Stimulated activated CD4-positive, alpha-beta T cell treated with anti-CD3 and anti-CD28 coated beads, Interleukin-2, amount 100 ng/mL, for 48 hours (primary cell): Measurements from ENCODE around the gene MICAL2.

Source experiments
- DNase-seq, 2 donors: peaks; one replicate each; pipeline ENCODE4 v3.0.0-alpha.2; 2020

MICAL2 gene

GRCh38 chr11:12120031-12121008, 9.9 kb downstream of the MICAL2 start:
- DNase-seq, result no peak

DNA sequence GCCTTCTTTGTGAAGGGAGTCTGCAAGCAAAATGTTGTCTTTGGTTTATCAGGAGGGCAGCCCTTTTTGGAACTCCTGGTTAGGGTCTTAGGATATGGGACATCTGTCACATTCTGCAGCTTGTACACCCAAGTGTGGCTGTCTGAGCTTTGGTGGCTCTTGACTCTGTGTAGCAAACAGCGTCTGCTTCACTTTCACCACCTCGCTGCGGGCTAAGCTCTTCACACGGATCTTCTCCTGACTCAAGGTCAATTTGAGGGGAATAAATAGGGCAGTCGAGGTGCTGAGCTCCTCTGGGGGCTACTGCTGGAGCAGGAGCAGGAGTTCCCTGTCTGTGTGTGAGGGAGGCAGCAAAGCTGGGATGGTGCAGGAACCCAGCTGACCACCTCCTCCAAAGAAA, 10.6 kb downstream of the MICAL2 start:
- DNase-seq, result no peak

GRCh38 chr11:12121517-12121916, 11.1 kb downstream of the MICAL2 start:
- DNase-seq, result no peak

DNA sequence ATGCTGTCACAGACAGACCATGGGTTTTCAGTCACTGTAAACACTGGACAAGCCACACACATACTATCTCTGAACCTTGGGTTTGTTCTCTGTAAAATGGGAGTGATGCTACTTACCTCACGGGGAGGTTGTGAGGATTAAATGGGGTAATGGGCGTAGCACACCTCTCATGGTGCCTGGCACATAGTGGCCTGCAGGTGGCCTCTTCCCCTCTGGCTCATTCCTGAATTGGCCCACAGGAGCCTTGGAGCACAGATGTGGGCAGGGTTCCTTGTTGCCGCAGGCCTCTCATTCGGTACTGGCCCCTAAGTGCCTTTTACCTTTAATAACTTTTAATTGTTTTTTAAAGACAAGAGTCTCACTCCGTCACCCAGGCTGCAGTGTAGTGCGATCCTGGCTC, 11.7 kb downstream of the MICAL2 start:
- no peak for DNase-seq

DNA sequence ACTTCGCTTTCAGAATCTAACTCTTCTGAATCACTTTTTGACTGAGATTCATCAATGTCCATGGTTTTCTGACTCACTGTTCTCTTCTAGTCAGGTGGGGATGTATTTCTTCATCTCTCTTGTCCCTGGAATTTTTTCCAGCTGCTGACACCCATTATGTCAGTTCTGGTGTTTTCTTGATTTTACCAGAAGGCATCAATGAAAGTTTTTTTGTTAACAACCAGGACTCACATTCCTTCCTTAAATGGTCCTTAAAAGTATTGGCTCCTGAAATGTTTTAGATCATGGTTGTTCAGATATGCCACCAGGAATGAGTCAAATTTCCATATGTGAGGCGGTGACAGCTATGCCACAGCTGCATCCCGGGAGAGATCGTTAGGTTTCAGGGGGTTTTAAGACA, 12.9 kb downstream of the MICAL2 start:
- DNase-seq, result no peak

DNA sequence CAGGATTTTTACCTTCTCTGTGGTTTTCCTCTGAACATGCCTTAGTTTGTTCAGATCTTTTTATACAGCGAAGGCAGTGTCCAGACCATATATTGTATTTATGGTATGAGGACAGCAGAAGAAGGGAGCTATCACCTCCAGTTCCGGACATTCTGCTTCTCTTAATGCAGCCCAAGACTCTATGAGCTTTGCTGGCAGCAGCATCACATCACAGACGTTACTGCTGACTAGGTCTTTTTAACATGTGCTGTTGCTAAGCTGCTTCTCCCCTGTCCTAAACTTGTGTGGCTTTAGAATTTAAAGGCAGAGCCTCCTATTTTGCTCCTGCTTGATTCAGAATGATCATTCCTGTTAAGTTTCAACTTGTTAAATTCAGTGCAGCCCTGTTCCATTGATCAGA, 13.4 kb downstream of the MICAL2 start:
- DNase-seq, result no peak

- DNase-seq, result no peak
These were observed 13.9 kb downstream of the MICAL2 start for GRCh38 chr11:12124306-12124705.

GRCh38 chr11:12125609-12126149, 15.3 kb downstream of the MICAL2 start:
- no peak for DNase-seq

- no peak for DNase-seq
These were observed 16.1 kb downstream of the MICAL2 start for GRCh38 chr11:12126344-12127019.

GRCh38 chr11:12127206-12127898, 17.0 kb downstream of the MICAL2 start:
- DNase-seq, result no peak

- no peak for DNase-seq
These were observed 17.9 kb downstream of the MICAL2 start for GRCh38 chr11:12128301-12128751.

- DNase-seq, result no peak
These were observed 18.8 kb downstream of the MICAL2 start for GRCh38 chr11:12129227-12129626.

DNA sequence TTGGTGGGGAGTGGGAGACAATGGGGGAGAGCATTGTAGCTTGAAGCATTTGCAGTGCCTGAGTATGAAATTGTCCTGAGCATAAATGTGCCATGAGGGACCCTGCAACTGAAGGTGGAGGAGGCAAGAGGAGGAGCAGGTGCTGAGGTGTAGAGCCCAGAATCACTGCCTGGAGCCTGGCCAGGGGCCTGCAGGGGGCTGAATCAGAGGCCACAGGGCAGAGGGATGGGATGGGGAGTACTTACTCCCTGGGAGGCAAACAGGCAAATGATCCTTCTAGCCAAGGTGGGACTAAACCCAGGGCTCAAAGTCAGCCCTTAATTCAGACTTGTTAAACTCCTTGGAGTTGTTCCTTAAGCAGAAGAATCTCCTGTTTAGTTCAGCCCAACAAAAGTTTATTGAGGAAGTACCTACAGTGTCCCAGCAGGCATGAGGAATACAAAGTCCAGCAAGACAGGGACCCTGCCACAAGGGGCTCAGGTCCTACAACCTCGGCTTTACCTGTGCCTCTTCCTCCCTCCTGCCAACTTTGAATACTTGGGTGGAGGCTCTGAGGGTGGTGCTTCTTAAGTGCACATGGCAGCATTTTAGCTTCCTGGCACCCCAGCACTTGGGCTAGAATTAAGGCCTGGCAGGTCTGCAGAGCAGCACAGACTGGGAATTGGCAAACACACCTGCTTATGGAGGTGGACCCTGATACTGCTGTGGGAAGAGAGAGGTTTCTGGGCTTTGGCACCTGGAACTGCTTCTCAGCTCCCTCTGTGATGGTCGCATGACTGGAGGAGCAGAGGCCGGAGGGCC, 20.0 kb downstream of the MICAL2 start:
- DNase-seq, result no peak

GRCh38 chr11:12131943-12132789, 21.8 kb downstream of the MICAL2 start:
- DNase-seq, result no peak

DNA sequence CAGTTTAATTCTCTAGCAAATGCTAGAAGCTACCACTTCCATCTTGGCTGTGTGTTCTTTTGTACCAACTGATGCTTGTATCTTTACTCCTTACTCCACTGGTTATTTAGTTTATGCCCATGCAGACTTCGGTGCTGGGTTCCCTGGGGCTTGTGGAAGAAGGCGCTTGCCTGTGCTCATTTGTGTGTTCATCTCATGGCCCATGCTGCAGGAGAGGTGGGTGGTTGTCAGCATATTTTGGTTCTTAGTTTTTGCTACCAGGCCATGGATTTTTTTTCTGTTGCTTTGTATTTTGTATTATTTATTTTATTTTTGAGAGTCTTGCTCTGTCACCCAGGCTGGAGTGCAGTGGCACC, 22.4 kb downstream of the MICAL2 start:
- no peak for DNase-seq

GRCh38 chr11:12133547-12134235, 23.3 kb downstream of the MICAL2 start:
- DNase-seq, result no peak

DNA sequence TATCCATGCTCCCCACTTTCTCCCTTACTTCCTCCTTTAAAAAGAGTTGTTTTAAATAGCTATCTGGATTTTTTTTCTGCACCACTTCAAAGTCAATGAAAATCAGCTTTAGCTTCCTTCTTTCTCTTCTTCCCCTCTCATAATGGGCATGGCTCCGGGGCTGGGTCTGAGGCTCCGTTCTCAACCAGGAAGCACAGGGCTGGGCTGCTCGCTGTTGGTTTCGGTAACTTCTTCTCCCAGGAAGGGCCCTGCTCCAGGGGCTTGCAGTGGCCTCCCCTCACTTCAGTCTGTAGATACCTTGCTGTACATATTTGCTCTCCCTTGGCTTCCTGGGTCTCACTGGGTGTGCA, 23.8 kb downstream of the MICAL2 start:
- DNase-seq, result no peak

DNA sequence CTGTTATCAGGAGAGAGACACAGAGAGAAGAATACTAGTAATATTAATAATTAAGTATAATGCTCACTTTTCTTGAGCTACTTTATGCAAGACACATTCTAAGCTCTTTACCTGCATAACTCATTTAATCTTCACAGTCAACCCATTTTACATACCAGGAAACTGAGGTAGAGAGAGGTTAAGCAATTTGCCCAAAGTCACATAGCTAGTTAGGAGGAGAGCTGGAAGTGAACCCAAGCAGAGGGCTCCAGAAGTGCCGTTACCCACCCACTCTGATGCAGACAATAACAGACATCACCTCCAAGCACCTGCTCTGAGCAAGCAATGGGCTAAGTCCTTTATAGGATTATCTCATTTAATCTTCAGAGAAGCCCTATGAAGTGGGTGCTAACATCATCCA, 24.8 kb downstream of the MICAL2 start:
- DNase-seq, result no peak

GRCh38 chr11:12137005-12137690, 26.8 kb downstream of the MICAL2 start:
- no peak for DNase-seq
